T-helper 9 cell (primary cell): ENCODE measurements around the gene SLC10A7.

Experiments
- DNase-seq: peaks from one replicate; pipeline ENCODE4 v3.0.0-alpha.2; 2020
- total RNA-seq, 2 donors: gene quantifications; one replicate each; lab custom pipeline; 2026; lab: John Stamatoyannopoulos, UW

SLC10A7 gene, protein sequence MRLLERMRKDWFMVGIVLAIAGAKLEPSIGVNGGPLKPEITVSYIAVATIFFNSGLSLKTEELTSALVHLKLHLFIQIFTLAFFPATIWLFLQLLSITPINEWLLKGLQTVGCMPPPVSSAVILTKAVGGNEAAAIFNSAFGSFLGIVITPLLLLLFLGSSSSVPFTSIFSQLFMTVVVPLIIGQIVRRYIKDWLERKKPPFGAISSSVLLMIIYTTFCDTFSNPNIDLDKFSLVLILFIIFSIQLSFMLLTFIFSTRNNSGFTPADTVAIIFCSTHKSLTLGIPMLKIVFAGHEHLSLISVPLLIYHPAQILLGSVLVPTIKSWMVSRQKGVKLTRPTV
- total RNA-seq: 14.0 to 15.9 reads per million in 2 donors

DNA sequence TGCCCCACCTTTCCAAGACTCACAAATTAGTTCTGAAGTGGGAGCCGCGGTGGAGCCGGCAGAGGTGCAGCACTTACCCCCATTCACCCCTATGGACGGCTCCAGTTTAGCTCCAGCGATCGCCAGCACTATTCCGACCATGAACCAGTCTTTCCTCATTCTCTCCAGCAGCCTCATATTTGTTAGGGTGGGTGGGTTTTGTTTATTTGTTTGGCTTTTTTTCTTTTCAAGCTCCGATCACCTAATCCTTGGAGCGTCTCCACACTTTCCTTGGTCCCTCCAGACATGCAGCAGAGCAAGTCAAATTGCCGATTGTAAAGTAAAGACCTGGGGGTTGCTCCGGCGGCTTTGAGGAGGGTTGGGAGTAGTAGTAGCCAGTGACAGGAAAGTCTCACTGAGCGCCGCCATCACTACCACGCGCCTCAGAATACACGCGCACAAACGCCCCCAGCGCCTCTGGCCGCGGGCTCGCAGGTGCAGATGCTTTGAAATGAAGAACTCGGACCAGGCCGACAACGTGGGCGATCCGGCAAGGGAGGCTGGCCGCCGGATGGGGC lies at the start of gene SLC10A7:
SLC10A7 (minus strand) TSS at position 400 of the 557 bp plus-strand sequence; CDS start at position 177, 223 bp downstream.
- DNase-seq: peak; percentile 49

DNA sequence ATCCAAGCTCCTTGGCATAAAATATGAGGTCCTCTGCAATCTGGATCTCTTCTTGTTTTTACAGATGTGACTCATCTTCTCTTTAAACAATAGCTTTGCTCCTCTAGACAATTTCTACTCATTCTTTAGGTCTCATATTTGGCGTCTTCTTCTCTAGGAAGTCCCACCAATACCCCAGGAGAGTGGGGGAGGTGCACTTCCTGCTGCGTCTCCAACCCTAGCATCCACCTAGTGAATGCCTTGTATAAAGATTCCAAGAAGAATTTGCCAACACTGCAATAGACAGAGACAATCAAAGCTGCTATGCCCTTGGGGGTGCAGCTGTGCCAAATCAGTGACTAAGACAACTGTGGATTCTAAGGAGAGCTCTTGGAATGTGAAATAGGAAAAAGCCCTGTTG lies 45.7 kb upstream of the SLC10A7 start:
- DNase-seq: no peak

DNA sequence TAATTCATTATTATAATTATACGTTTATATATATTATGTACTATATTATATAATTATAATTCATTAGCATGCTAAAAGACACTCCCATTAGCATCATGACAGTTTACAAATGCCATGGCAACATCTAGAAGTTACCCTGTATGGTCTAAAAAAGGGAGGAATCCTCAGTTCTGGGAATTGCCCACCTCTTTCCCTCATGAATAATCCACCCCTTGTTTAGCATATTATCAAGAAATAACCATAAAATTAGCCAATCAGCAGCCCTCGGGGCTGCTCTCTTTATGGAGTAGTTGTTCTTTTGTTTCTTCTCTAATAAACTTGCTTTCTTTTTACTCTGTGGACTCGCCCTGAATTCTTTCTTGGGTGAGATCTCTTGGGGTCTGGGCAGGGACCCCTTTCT lies 42.8 kb upstream of the SLC10A7 start:
- DNase-seq: no peak

DNA sequence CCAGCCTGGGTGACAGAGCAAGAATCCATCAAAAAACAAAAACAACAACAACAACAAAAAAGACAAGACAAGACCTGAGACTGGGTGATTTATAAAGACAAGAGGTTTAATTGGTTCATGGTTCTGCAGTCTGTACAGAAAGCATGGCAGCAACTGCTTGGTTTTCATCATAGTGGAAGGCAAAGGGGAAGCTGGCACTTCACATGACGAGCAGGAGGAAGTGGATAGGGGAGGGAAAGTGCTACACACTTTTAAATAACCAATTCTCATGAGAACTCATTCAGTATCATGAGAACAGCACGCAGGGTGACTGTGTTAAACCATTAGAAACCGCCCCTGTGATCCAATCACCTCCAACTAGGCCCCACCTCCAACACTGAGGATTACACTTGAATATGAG lies 28.4 kb upstream of the SLC10A7 start:
- no peak for DNase-seq

DNA sequence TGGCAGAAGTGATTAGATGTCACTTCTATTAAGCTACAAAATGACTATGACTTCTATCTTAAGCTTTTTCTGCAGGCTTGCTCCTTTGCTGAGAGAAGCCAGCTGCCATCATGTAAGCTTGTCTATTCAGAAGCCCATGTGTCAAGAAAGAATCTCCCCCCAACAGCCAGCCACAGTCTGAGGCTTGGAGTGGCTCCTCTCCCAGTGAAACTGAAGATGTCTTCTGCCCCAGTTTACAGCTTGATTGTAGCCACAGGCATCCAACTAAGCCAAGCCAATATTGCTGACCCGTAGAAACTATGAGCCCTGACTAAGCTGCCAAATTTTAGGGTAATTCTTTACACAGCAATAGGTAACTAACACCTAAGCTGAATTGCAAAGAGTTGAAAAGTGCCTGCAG lies 26.7 kb upstream of the SLC10A7 start:
- no peak for DNase-seq

DNA sequence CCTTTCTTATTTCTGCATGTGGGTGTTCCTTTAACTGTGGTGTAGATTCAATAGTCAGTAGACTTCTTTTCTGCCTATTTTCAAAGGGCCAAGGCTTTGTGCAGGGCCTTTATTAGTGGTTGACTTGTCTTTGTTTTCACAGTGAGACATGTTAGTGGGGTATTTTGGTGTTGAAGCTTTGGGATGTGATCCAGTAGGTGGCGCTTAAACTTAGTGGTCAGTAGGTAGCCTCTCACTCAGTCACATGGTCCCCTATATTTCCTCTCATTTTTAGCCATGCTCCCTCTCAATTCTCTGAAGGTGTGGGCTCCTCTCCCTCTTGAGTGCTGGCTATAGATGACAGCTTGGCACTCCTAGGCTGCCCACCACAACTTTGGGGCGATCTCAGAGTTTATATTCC lies 23.4 kb upstream of the SLC10A7 start:
- DNase-seq: no peak

DNA sequence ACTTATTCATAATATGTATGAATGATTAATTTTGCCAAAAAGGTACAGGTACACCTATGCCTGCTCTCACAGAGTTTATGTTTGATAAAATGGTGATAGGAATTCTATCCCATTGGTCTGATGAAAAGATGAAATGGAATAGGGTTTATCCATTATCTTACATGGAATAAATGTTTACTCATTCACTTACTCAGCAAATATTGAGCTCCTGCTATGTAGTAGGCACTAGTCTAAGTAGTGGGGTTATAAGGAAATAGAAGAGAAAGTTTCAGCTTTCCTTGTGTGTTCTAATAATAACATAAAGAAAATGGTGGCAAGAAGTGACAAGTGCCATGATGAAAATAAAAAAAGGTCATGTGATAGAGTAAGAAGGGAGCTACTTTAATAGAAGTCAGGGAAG lies 12.4 kb upstream of the SLC10A7 start:
- no peak for DNase-seq

DNA sequence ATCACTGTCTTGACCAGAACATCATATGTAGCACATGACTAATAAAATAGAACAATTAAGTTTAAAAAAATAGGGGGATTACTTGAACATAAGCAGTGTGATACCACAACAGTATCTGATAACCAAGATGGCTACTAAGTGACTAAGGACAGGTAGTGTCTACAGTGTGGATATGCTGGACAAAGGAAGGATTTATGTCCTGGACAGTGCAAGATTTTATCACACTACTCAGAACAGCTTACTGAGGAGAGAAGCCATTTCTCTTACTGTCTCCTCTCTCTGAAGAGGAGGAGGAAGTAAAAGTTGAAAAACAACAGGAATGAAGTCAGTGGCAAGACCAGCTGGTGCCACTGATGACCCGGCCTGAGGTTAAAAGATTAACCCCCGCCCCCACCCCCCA lies 4.0 kb upstream of the SLC10A7 start:
- no peak for DNase-seq

DNA sequence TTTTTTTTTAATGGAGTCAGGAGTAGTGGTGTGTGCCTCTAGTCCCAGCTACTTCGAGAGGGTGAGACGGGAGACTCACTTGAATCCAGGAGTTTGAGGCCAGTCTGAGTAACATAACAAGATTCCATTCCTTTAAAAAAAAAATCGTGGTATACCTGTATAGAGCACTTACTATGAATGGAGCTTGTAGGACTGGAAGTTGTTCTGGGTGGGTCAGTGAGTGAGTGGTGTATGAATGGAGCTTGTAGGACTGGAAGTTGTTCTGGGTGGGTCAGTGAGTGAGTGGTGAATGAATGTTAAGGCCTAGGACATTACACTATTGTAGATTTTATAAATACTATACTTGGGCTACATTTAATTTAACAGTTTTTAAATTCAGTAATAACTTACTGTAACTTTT lies 2.9 kb upstream of the SLC10A7 start:
- DNase-seq: no peak

DNA sequence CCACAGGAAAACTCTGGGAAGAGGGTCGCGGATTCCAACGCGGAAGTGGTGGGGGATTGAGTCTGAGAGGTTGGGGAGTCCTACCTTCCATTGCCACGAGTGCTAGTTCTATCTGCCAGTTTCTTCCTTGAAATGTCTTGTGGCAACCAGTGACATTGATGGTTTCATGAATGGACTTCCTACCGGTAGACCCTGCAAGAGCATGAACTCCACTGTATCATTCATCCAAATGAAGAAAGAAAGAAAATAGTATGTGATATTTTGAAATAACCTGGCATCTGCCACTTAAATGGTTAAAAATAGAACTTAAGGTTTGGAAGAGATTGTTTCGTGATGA lies 1.1 kb upstream of the SLC10A7 start:
- DNase-seq: no peak

DNA sequence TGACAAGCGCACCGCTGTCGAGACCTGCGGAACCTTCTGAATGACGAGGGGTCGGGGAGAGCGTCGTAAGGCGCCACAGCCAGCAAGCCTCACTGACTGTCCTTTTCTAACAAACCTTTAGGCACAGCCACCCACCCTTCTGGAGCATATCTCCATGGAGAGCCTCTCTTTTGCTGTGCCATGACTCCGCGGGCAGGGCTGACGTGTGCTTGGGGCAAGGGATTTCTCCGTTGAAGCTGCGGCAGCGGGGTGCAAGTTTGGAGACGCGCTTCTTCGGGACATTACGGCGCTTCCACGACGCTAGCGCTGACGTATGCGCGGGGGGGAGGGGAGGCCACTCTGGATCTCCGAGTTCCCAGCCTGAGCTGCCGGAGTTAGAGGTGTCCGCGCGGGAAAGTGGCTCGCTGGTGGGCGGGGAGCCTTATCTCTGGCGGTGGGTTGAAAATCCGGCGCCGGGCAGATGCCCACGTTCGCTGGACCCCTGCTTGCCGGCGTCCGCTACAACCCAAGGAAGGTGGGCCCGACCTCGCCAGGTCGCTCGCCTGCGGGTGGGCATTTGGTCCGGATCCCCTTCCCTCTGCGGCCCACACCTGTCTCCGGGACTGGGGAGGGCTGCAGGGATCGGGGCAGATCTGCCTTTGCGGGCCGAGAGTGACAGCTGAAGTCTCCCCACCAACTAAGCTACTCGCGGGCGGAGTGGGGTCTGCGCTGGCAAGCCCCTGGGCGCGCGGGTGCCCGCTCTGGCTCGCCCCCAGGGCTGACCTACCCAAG lies 543 bp upstream of the SLC10A7 start:
- DNase-seq: peak; percentile 80

DNA sequence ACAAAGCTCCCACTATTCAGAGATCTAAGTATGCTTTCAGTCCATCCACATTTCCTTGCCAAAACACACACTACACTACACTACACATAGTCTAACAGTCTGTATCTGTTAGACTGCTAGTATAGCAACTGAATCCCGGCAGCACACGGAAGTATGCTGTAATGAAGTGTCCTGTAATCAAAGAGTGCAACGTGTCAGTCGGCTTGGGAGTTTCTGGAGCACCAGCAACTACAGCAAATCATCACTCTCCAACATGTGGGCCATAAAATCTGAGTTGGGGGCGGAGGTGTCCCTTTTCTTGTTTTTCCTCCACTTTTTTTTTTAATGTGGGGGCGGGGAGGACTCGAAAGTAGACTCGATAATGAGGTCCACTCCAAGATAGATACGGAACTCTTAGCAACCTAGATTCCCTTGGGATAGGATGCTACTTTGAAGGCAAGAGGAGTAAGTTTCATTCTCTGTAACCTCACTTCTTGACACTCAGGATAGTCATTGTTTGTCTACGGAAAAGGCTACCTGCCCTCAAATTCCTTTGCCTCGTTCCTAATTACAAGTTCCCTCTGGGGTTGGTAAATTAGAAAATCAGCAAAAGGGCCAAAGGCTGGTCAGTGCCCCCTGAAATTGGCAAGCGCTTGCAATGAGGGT lies 722 bp downstream of the SLC10A7 start:
- DNase-seq: no peak

DNA sequence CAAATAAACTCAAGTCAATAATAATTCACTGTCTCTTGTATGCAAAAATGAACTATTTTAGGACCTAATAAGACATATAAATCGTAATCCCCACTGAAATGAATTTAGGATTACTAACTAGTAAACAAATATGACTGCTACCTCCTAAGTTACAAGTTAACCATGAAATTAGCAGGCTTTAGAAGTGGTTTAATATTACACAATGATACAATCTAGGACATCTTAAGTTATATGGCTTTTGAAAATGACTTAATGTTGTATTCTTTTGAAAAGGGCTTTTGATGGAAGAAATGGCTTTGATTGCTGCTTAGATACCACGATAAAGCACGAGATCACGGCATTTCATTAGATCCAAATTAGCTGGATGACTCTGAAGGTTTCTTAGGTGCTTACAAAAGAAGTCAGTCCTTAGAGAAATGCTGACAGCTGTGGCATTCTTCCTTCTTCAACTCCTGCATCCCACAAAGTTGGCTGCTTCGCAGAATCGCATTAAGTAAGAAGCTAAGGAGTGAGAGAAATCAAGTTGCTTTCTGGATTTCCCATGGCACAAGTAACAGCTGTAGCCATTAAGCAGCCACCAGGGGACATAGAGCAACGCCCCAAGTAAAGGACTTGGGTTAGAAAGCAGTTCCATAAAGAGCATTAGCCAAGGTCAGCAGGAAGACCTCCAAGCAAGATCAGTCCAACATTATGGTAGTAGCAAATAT lies 6.9 kb downstream of the SLC10A7 start:
- no peak for DNase-seq

DNA sequence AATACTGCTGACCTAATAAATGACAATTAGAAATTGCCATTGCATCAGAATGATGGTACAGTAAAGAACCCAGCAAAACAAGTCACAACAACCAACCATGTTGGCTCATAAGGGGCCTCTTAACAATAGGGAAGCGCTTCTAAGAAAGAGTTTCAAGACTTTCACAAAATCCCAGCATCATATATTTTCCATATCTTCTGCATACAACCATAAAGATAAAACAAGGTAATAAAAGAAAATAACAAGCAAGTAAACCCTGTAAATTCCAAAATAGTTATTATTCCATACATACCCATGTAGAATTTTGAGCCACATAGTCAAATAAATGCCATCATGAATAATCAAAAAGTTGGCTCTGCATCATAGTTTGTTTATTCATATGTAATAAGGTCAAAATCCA lies 8.2 kb downstream of the SLC10A7 start:
- no peak for DNase-seq

DNA sequence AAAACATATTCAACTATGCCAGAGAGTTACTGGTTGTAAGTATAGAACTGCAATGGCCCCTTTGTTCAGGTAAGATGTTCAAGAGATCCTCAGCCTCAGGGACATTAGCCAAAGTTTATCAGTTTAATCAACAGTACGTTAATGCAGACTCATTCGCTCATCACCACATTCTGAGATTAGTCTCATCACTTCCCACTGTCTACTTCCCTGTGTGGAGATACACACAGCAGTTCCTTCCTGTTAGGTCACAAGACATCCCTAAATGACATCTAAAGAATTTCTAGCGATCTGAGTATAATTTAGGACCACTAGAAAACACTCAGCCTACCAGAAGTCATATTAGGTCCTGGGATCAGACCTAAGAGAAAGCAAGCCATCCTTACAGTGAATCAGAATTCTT lies 10.4 kb downstream of the SLC10A7 start:
- DNase-seq: no peak

DNA sequence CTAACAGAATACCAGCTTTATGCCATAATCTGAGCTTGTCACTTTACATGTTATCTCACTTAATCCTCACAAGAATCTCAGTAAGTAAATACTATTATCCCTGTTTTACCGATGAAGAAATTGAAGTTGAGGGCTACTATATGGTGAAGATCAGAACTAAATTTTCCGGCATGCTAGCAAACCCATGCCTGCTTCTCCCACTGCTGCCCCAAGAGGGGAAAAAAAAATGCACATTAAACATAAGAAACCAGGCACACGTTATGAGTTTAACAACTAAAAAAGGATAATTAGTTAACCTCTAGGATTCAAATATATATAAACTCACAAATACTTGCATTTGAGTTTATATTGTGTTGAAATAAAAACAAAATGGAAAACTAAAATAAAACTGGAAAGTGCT lies 10.8 kb downstream of the SLC10A7 start:
- DNase-seq: no peak

DNA sequence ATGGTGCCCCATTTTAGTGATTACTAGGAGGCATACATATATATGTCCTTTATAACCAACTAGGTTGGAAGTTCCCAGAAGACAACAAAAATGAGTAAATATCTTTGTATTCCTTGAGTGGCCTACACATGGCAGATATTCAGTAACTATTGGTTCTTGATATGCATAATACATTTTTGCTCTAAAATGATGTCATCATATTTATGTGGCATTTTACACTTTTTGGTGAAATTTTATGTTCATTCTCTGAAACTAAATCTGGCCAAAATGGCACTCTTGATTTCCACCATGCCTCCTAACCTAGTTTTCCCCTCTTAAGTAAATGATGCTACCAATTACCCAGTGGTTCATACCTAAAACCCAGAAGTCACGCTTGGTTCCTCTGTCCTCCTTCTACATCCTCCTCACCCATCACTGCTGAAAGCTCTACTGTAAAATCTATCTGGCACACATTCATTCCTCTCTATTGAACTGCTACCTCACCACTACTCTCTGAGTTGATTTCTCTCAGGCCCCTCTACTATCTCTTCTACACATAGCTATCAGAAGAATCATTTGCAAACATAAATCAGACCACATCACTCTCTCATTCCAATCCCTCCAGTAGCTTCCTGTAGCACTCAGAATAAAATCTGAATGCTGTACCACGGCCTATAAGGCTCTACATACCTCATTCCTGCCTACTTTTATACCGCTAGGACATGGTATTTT lies 13.4 kb downstream of the SLC10A7 start:
- DNase-seq: no peak

DNA sequence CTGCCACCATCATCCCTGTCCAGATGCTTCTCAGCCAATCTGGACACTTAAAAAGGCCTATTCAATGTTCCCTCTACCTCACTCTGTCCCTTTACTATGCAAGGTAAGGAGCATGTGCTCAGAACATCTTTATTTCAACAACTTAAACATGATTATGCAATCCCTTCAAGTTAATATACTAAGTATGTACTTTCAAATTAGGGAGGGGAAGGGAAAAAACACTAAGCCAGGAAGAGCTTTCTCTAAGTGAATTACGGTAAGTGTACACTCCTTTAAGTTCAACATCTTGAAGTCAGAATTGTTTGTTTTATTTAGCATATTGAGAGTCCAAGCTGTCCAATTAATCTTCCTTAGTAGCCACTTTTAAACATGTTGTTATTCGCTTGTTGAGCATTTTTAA lies 14.1 kb downstream of the SLC10A7 start:
- no peak for DNase-seq

DNA sequence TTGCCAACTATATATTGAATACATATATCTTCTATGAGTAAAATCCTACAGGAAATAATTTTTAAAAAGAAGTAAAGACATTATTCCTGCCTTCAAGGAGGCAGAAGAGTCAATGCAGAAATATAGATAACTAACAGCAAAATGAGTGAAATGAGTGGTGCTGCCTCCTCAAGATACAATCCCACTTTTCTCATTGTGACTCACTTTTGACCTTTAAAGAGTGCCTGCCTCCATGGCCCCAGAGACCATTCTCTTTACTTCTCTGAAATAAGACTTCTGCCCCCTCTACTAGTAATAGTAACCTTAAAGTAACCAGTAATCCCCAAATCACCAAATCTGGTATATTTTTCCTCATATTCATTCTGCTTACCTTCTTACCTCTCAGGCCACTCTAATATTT lies 15.5 kb downstream of the SLC10A7 start:
- DNase-seq: no peak

DNA sequence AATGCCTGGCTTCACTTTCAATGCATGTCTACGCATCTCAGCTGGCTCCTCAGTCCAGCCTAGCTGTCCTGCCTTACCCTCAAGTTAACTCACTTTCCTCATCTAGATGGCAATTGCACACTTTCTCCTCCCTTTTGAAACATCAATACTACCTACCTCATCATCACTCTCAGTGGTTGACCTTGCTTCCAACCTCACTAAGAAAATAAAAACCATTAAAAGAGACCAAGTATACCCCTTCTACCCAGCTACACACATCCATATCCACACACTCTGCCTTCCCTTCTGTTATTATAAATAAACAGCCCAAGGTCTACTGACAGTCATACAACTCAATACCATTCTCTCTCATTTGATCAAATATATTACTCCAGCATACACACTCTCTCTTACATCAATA lies 21.5 kb downstream of the SLC10A7 start:
- DNase-seq: no peak

DNA sequence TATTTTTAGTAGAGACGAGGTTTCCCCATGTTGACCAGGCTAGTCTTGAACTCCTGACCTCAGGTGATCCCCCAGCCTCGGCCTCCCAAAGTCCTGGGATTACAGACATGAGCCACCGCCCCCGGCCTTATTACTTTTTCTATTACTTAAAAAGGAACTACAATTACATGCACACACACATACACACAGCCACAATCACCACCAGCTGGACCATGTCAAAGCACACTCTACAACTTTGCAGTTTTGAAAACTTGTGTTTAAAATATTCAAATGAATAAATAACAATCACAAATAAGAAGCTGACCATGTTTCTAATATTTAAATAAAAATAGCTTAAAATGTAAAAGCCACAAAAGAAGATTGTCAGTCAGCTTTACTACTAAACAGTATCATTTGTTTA lies 23.4 kb downstream of the SLC10A7 start:
- no peak for DNase-seq

DNA sequence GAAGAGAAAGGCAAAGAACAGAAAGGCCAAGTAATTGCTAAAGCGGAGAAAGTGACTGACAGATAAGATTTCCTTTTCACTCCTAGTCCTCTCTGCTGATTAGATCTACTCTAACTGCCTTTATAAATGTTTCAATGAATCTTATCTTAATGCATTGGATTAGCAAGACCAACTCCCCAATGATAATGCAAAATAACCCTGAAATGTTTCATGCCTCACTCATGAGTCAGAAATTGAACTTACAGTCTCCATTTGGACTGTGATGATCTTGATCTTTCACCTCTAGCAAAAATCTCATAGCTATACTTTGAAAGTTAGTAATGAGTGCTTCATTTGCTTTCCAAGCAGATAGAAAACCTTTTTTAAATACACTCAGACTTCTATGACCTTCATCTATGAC lies 26.5 kb downstream of the SLC10A7 start:
- no peak for DNase-seq
